HG03571 (cell line): ENCODE measurements around the gene VEPH1.

ENCODE experiments used
- ATAC-seq: cut with Tn5 transposase; IDR thresholded peaks from one replicate; pipeline ENCODE4 v1.9.1; 2021; ENCODE audit not compliant: unreplicated experiment

The VEPH1 gene

DNA sequence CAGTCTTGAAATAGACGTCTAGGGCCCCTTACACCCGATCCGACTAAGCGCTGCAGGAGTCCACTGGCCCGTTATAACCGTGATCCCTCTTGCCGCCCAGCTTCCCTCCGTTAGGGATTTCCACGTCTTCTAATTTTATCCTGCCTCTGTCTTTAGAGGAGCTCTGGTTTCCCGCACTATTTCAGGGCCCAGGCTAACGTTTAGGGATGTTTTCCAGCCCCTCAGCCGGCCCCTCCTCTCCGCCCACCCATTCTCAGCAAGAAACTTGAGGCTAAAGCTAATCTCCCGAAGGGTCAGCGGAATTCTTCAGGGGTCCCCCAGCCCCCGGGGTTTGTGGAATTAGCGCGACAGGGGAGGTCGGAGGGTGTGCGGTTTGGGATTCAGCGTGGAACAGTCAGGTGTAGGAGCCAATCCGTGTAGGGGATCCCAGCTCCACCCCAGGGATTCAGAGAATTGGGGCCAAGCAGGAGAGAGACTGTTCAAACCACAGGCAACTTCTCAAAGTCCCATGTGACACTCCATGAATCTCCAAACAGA is 65.0 kb downstream of the VEPH1 start:
- ATAC-seq = no peak

DNA sequence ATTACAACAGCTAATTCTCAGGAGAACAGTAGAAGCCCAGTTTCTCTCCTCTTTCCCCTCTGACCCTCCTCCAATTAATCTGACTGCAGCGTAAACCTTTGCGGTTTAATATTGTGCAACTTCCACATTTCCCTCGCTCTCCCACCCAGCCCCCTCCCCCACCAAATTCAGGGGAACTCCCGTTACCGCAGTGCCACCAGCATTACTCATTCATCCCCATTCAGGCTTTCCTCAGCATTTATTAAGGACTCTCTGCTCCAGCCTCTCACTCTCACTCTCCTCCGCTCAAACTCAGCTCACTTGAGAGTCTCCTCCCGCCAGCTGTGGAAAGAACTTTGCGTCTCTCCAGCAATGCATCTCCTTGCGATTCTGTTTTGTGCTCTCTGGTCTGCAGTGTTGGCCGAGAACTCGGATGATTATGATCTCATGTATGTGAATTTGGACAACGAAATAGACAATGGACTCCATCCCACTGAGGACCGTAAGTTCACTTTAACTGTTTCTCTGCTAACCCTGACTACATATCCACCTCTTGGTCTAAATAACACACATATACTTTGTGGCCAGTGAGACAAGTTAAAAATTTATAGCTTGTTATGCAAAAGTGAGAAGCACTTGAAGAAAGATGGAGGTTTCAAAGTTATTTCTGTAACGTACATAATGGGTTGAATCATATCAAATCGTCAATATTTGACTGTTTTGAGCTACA is 66.5 kb downstream of the VEPH1 start, which contains the start of gene PTX3:
TSS of gene PTX3 (plus strand) at position 268 of the 709 bp plus-strand sequence. CDS start at position 352, 84 bp downstream.
- no peak for ATAC-seq

DNA sequence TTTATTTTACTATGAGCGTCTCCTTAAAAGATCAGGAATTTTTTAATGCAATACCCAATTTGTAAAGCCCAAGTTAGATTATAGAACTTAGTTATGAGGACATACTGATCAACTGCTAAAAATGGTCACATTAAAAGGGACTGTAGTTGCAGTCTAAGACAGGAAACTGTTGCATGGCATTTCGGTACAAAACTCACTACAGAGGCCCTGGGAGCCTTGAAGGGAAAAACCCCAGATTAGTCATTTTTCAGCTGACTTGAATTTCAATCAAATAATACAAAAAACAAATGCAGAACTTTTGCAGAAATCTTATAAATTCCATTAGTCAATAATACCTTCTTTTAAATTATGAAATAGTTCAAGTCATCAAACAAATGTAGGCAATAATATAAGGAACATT is 73.5 kb downstream of the VEPH1 start:
- ATAC-seq = no peak

DNA sequence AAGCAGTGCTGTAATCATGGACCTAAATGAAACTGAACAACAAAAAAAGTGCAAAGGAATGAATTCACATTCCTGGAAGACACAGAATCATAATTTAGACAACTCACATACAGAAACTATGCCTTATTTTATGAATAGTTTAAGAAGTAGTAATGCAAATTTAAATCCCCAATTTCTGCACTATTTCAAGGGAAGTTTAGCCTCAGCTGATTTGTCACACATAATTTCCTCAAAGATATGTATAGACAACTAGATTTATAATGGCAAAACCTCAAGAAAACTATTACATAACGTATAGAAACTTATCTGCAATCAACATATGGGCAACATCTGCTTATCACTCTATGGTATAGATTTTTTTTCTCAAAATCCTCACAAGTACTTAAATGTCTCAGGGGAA is 74.4 kb downstream of the VEPH1 start:
- no peak for ATAC-seq

DNA sequence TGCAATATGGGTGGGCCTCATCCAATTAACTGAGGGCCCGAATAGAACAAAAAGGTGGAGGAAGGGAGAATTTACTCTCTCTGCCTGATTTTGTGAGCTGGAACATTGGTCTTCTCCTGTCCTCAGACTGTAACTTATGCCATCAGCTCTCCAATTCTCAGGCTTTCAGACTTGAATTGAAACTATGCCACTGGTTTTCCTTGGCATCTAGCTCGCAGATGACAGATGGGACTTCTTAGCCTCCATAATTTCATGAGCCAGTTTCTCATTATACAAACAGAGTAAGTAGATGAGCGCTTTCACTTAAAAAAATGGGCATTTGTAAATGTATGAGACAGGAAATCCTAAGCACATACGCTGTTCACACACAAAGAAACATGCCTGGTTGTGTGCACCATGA is 75.3 kb downstream of the VEPH1 start:
- ATAC-seq = no peak

DNA sequence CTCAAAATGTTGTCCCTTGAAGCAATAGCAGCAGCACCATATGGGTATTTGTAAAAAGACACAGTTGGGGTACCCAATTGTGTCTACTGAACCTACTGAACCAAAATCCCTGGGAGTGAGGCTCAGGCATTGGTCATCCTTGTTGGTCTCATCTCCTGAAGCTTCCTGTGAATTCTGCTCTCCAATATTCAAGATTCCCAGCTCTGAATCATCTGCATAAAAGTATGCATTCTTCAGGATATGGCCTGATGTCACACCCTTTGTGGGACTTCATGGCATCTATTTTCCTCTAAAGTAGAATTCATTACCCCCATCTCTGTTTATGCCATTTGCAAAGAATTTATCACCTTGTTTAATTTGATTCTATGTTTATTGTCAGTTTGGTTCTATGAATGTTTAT is 79.9 kb downstream of the VEPH1 start:
- ATAC-seq = no peak

DNA sequence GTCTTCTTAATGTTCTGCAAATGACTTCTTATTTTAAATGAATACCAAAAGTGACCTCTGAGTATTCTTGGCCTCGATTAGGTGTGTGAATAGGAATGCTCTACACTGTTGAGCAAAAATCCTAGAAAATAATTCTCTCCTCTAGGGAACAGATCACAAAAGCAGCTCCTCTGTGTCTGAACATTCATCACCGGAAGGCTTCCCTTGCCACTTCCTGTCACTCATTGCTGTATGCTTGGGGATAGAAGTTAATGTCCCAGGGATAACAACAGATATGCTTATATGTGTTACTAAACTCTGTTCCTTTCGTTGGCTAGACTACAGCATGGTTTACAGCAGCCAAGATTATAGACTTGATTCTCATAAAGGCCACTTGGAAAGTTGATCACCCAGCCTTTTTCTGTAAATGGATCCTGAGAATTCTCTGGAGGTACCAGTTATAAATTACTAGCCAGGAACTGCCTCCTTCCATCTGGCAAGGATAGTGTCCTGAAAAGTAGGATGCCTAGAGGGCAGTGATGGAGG is 82.5 kb downstream of the VEPH1 start:
- no peak for ATAC-seq

DNA sequence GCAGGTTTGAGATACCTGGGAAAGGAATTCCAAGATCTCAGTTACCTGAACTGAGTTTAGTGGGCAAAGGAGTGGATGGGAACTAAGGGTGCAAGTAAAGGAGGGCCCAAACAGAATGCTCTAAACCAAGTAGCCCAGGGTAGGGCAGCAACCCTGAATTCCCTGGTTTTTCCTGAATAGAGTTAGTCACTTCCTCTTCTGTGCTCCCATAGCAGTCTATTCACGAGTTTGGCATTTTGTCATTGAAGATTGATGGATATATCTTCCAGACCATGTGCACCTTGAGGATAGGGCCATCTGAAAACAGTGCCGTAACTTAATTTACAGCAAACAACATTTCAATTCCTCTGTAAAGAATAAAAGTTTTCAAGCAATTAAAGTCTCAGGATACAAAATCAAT is 85.1 kb downstream of the VEPH1 start:
- no peak for ATAC-seq

DNA sequence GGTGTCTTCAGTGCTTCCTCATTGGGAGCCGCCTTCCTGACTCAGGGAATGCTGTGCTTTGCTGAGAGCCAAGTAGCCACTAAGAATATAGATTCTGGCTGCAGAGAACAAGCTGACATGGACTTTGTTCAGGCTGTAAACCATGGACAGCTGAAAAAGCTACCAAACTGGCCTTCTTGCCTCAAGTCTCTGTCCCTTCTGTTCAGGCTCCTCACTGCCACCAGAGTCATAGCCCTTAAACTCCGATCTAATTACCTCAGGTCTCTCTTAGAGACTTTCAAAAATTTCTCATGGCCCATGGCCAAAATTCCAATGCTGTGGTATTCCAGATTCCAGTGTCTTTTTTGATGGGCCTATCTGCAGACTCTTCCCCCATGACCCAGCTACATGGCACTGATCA is 86.0 kb downstream of the VEPH1 start:
- no peak for ATAC-seq

DNA sequence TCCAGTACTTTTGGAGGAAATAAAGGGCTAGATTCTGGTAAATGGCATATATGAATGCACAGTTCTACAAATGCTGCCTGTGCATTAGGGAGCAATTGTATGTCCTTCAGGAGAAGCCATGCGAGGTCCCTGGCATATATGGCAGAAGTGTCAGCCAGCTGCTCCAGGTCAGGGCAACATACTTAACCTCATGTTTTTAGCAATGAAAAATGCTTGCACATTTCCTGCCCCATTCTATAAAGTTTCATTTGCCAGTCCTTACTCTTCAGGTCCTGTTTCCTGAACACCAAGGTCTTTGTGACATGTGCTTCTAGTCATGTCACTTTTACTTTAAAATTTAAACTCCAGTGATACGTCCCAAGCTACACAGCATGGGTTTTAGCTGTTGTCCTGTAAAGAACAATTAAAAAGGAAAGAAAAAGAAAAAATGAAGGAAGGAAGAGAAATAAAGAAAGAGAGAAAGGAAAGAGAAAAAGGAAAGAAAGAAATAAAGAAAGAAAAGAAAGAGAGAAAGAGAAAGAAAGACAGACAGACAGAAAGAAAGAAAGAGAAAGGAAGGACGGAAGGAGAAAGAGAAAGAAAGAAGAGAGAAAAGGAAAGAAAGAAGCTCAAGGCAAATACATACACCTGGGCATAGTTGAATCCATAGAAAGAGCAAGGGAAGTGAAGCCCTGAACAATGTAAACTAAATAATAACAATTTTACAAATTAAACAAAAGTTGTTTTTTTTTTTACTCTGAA is 86.7 kb downstream of the VEPH1 start:
- no peak for ATAC-seq

DNA sequence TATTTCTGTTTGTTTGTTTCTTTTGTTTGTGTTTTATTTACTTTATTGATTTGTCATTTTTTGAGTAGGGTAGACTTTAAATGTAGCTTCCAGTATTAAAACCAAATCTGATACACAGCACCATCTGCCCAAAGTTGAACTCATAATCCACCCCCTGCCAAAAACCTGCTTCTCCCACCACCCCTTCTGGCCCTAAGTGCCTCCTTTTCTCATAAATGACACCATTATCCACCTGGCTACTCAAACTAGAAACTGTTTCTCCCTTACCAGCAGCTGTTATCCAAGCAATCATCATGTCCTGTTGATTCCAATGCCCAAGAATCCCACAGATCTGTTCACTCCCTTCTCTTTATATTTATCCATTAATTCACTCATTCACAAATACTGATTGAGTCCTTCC is 88.4 kb downstream of the VEPH1 start:
- ATAC-seq = no peak

DNA sequence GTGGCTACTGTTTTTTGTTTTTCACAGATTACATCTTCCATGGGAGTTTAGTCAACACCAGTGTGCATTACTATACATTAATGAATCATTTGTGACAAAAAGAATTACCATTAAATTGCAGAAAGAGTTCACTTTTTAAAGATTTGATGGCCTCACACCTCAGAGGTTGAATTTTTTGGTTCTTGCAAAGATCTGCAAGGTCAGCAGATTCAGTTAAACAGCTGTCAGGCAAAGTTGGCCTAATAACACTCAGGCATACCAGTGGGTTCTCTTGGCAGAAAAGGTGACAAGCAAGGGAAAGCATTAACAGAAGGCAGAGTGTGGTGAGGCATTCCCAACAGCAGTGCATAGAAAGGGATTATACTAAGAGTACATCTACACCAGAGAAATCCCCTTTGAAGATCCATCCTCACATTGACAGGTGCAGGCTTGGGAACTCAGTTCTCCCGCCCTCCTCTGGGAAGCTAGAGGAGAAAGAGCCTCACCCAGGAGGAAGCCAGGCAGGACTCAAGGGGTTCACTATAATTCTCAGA is 90.8 kb downstream of the VEPH1 start:
- no peak for ATAC-seq

DNA sequence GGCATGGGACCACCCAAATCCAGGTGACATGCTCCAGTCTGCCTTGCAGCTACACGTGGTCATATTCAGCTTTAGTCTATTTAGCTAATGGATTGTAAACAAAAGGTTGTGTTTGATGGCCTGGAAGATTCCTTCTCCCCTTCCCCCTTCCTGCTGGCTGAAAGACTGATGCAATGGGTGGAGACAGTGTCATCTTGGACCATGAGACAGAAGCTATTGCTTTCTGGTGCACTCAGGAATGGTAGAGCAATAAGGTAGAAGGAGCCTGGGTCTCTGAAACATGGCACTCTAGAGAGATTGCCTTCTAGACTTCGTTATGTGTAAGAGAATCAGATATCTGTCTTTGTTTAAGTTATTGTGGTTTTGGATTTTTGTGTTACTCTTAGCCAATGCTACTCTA is 92.3 kb downstream of the VEPH1 start:
- no peak for ATAC-seq

DNA sequence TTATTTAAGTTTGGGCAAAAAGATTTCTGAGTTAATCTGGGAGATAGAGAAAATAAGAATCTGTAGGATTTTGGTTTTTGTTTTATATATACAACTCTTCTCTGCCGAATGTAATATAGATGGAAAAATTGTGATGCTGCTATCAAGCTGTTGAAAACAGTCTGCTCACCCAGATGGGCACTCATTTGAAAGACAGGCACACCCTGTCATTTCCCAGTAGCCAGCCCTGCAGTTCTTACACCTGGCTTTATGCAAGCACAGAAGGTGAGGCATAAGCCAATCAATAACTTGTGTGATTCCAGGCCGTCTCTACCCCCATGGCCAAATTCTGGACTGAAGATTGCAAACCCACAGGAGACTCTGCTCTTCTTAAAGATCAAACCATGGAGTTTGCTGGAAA is 93.7 kb downstream of the VEPH1 start:
- ATAC-seq = no peak

DNA sequence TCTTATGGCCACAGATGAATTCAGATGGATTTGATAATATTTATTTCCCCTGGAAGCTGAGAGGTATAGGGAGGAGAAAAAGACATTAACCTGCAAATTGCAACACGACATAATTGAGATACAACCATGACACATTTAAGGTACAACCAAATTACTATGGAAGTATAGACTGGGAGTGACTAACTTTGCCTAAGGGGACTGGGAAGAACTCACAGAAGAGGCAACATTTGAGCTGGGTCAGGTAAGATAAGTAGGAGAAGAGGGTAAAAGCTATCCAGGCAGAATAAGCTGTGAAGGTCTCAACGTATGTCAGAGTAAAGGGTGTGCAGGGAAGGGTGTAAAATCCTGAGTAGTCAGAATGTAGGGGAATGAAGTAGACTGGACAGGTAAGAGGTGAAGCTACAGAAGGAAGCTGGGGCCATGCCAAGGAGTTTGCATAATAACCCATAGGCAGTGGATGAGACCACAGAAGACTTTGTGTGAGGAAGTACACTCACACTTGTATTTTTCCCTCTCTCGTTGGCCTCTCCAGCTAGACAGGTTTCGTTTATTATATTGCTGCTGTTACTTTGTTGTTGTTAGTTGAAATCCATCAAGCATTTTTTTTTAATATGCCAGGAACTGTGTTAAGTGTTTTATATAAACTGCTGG is 94.6 kb downstream of the VEPH1 start:
- ATAC-seq = no peak

DNA sequence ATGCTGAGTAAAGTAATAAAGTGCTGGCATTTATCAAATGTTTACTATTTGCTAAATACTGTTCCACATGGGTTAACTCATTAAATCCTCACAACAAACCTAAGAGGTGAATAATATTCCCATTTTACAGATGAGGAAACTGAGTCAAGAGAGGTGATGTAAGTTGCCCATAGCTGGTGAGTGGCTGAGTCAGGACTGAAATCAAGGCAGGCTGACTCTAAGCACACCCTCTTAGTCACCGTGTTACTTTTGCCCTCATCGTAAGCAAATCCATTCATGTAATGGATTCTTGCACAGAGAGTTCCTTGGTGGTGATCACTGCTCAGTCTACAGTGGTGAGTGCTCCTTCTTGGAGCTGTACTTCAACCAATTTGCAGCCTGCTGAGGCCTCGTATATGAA is 95.4 kb downstream of the VEPH1 start:
- no peak for ATAC-seq

DNA sequence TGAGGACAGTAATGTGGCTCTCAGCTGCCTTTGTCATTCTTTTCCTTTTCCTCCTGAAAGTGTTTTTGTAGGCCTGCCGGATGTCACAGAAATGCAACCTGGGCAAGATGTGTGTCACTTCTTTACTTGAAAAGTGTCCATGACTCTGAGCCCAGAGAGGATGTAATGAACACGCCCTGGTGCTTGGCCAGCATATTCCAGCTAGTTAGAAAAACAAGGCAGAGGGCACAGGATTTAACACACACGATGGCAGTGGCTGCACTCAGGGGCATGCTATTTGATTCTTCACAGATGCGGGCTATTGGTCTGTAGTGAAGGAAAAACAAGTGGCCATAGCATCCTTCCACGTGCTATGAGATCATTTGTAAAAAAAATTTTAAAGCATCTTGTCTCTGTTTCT is 96.8 kb downstream of the VEPH1 start:
- no peak for ATAC-seq

DNA sequence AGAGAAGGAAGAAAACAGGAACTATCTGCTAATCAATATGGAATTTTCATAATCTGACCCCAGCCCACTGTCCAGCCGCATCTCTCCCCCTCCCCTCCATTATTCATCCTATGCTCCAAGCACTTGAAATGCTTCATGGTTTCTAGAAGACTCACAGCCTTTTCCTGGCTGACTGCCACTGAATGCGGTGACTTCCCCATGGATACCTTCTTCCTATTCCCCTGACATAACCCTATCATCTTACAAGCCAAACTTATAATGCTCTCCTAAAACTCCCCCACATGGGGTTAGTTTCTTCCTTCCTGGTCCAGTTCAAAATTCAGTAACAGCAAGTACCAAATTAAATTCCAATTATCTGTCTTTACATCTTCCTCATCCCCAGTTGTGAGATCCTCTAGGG is 97.8 kb downstream of the VEPH1 start:
- no peak for ATAC-seq

DNA sequence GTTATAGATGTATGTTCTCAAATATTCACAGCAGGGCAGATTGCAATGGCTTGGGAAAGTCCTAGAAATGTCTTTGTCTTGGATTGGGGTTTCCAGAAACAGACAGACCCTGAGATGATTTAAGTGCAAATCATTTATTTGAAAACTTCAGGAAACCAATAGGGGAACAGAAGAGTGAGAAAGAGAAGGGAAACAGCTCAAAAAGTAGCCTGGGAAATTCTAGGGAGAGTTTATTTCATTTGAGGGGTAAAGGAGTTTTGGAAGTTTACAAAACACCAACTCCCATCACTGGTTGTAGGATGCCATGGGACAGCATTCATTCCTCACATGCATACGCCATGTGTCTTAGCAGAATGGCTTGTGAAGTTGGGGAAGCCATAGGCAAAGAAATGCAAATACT is 98.8 kb downstream of the VEPH1 start:
- ATAC-seq = no peak

DNA sequence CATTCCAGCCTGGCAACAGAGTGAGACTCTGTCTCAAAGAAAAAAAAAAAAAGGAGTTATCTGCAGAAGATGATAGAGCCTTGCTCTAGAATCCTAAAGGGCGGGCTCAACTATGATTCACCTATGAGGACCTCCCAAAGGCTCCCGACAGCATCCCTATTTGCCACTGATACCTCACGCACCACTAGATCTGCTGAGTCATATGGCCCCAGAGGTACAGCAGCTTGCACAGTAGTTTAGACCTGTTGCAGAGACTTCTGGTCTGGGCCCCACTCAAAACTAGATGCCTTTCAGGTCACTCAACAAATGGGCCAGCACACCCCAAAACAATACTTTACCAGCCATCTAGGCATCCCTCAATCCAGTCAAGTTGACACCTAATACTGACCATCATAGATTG is 104.6 kb downstream of the VEPH1 start:
- no peak for ATAC-seq

DNA sequence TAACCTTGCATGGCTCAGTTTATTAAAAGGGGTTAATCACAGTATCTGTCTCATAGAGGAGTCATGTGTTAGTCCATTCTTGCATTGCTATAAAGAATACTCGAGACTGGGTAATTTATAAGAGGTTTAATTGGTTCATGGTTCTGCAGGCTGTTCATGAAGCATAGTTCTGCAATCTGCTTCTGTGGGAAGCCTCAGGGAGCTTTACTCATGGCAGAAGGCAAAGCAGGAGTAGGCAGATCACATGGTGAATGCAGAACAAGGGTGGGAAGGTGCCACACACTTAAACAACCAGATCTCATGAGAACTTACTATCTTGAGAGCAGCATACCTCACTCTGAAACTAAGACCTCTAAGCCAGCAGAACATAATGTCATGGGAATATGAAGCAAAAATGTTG is 108.8 kb downstream of the VEPH1 start:
- ATAC-seq = no peak
